AG10803 (cell line): ENCODE data around the gene IL17REL.

Source experiments
- DNase-seq: peaks from one replicate; pipeline ENCODE4 v3.0.0; 2010; ENCODE audit warnings: low read depth
- H3K4me3 ChIP-seq: 2 replicates; pipeline ENCODE4 v1.5.1; 2011; ENCODE audit warnings: mild to moderate bottlenecking, low read length, control low read depth
- TF ChIP-seq, protein P1 (sequence below): conservative IDR thresholded peaks from 2 replicates; pipeline ENCODE4 v1.5.1; 2011; ENCODE audit warnings: mild to moderate bottlenecking, low read length, control low read depth, inconsistent platforms

The IL17REL gene

DNA sequence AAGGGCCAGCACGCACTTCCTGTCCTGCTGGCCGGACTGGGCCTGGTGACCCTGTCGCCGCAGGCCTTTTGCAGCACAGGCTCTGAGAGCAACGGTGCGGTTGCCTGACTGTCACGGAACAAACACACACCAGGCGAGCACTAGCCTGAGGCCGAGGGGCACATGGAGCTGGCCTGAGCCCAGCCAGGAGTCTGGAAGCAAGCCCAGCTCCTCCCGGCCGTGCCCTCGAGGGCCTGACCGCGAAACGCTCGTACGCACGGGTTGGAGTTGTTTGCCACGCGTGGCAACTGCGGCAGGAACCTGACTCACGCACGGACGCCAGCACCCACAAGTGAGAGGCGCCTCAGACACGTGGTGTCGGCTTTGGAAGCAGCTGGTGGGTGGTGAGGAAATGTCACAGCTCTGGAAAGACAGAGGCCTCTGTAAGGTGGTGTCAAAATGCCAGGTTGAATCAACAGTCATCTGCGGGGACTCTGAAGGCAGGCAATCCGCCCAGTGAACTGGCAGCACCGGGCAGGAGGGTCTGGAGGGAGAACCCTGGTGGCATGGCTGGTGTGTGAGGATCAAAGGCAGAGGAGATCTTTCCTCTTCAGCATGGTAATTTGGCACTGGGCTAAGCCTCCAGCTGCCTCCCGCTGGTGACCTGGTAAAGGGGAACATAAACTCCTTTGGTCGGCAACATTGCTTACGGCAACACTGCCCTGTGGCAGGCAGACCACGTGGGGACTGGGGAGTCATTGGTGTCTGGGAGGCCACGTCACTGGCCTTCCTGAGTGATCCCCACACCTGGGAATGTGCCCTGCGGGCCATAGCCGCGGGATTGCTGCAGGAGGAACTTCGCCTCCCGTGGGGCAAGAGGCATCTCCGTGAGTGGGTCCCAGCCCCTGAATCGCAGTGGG is 15.3 kb upstream of the IL17REL start:
- DNase-seq, result no peak
- TF ChIP-seq, protein P1, sequence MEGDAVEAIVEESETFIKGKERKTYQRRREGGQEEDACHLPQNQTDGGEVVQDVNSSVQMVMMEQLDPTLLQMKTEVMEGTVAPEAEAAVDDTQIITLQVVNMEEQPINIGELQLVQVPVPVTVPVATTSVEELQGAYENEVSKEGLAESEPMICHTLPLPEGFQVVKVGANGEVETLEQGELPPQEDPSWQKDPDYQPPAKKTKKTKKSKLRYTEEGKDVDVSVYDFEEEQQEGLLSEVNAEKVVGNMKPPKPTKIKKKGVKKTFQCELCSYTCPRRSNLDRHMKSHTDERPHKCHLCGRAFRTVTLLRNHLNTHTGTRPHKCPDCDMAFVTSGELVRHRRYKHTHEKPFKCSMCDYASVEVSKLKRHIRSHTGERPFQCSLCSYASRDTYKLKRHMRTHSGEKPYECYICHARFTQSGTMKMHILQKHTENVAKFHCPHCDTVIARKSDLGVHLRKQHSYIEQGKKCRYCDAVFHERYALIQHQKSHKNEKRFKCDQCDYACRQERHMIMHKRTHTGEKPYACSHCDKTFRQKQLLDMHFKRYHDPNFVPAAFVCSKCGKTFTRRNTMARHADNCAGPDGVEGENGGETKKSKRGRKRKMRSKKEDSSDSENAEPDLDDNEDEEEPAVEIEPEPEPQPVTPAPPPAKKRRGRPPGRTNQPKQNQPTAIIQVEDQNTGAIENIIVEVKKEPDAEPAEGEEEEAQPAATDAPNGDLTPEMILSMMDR, result no peak
- no peak overlapping the region for H3K4me3 ChIP-seq

DNA sequence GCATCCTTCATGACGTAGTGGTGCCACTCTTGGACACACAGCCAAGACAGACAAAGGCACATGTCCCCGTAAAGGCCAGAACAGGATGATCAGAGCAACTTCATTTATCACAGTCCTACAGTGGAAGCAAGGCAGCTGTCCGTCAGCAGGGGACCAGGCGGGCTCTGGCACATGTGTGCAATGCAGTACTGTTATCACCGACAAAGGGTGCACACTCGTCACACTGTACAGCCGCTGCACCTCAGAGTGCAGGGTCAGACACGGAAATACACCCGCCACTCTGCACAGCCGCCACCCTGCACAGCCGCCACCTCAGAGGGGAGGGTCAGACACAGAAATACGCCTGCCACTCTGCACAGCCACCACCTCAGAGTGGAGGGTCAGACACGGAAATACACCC is 13.4 kb upstream of the IL17REL start:
- TF ChIP-seq, protein P1, result no peak
- H3K4me3 ChIP-seq, result no peak overlapping the region
- no peak for DNase-seq

DNA sequence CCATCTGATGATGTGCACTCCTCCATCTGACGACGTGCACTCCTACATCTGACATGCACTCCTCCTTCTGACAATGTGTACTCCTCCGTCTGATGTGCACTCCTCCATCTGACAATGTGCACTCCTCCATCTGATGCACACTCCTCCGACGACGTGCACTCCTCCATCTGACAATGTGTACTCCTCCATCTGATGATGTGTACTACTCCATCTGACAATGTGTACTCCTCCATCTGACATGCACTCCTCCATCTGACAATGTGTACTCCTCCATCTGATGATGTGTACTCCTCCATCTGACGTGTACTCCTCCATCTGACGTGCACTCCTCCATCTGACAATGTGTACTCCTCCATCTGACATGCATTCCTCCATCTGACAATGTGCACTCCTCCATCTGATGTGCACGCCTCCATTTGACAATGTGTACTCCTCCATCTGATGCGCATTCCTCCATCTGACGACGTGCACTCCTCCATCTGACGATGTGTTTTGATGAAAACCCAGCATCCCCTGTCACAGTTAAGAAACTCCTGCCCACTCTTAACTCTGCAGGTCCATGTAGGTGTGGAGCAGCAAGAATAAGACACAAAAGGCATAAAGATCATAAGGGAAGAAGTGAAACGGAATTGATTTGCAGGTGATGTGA is 9.7 kb upstream of the IL17REL start:
- no peak for DNase-seq
- H3K4me3 ChIP-seq, result no peak overlapping the region
- TF ChIP-seq, protein P1, result no peak

DNA sequence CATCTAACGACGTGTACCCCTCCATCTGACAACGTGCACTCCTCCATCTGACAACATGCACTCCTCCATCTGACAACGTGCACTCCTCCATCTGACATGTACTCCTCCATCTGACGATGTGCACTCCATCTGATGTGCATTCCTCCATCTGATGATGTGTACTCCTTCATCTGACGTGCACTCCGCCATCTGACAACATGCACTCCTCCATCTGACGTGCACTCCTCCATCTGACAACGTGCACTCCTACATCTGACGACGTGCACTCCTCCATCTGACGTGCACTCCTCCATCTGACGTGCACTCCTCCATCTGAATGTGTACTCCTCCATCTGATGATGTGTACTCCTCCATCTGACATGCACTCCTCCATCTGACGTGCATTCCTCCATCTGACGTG is 8.0 kb upstream of the IL17REL start:
- TF ChIP-seq, protein P1, result no peak
- DNase-seq, result no peak
- H3K4me3 ChIP-seq, result no peak overlapping the region

DNA sequence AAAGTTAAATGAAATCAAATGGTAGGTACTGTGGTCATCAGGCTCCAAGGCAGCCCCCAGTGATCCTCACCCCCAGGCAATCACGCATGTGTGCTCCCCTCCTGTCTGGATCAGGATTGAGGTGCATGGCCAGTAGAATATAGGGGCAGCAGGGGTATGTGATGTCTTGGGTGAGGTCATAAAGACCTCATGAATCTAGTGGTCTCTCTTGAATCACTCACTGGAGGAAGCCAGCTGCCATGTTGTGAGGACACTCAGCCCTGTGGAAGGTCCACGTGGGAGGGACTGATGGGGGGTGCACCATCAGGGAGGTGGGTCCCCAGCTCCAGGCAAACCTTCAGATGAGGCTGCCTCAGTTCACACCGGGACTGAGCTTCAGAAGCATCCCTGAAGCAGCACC is 6.8 kb upstream of the IL17REL start:
- no peak overlapping the region for H3K4me3 ChIP-seq
- DNase-seq, result no peak
- TF ChIP-seq, protein P1, result no peak

DNA sequence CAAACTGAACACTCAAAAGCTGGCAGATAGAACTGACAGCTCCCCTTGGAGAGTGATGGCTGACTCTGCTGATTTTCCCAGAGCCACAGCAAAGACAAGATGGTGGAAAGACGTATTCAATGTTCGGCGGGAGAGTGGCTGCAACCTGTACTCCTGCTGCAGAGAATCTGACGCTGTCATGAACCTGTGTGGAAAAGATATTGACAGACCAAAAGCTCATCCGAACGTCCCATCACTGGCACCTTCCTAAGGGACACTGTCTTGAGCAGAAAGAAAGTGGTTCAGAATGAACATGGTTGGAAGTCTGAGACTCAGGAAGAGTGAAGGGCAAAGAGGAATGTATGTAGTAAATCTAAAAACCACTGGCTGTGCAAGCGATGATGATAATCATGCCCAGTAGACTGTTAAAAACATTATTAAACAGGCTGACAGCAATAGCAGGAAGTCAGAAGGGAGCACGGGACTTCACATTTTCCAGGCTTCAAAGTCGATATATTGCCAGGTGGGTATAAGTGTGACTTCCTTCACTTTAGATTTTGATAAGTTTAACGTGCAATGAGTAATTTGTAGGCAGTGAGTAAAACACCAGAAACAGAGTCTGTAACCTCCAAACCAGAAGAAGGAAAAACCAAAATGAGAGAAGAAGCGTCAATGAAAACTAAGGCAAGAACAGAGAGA is 6.2 kb upstream of the IL17REL start:
- DNase-seq, result no peak
- TF ChIP-seq, protein P1, result no peak
- no peak overlapping the region for H3K4me3 ChIP-seq
